SK-N-SH treated with all-trans-retinoic acid at 6 μM for 48 hours (cell line): ENCODE measurements around the gene VSIR.

Experiments
- CREB5 ChIP-seq: fragments of 250-450 bp; sonication (Bioruptor Pico); IDR thresholded peaks from 2 replicates; pipeline ENCODE4 v1.5.1; 2020; ENCODE audit warnings: low read depth, mild to moderate bottlenecking, moderate library complexity
- PATZ1 ChIP-seq: fragments of 250-450 bp; sonication (Bioruptor Pico); IDR thresholded peaks from 2 replicates; pipeline ENCODE4 v1.8.0; 2020; ENCODE audit warnings: mild to moderate bottlenecking, moderate library complexity, borderline replicate concordance
- RARB ChIP-seq: fragments of 250-450 bp; sonication (Bioruptor Pico); IDR thresholded peaks from 2 replicates; pipeline ENCODE4 v1.8.0; 2021; ENCODE audit warnings: mild to moderate bottlenecking, moderate library complexity
- ZFP30 ChIP-seq: fragments of 450-650 bp; formaldehyde crosslinking; IDR thresholded peaks from 2 replicates; pipeline ENCODE4 v1.5.0; 2022; ENCODE audit warnings: mild to moderate bottlenecking, moderate library complexity
- ZNF565 ChIP-seq: fragments of 450-650 bp; formaldehyde crosslinking; conservative IDR thresholded peaks from 2 replicates; pipeline ENCODE4 v1.5.0; 2020; ENCODE audit warnings: low read depth, mild to moderate bottlenecking, moderate library complexity

- TF ChIP-seq ZFP30 (CRISPR knock-in tag) (no peak), PATZ1 (CRISPR knock-in tag) (no peak), CREB5 (CRISPR knock-in tag) (no peak), RARB (CRISPR knock-in tag) (no peak), ZNF565 (CRISPR knock-in tag) (no peak)
Observed at GRCh38 chr10:71818674-71819260, 45.4 kb upstream of the VSIR start.
